ENCODE data around the gene GPC3. TPM values are rescaled to one million over a fixed set of nuclear protein-coding genes. Genes with fewer than 3 reads are reported as not detected.

The GPC3 gene
- polyA plus RNA-seq, 10 donors = 333 to 857 (median 404) TPM

GRCh38 chrX:133935076-133935475, 50.3 kb downstream of the GPC3 start:
- no peak for DNase-seq

GRCh38 chrX:133933316-133933715, 52.1 kb downstream of the GPC3 start:
- DNase-seq = no peak

- no peak for DNase-seq
Observed at GRCh38 chrX:133929836-133930464, 55.4 kb downstream of the GPC3 start.

- no peak for DNase-seq
Observed at GRCh38 chrX:133928365-133928764, 57.0 kb downstream of the GPC3 start.

- no peak for DNase-seq
Observed at GRCh38 chrX:133926809-133927208, 58.6 kb downstream of the GPC3 start.

GRCh38 chrX:133926099-133926498, 59.3 kb downstream of the GPC3 start:
- DNase-seq = no peak

- no peak for DNase-seq
Observed at GRCh38 chrX:133924548-133924947, 60.8 kb downstream of the GPC3 start.

GRCh38 chrX:133923548-133923947, 61.8 kb downstream of the GPC3 start:
- DNase-seq = no peak

GRCh38 chrX:133923113-133923512, 62.3 kb downstream of the GPC3 start:
- DNase-seq = no peak

GRCh38 chrX:133922390-133922771, 63.0 kb downstream of the GPC3 start:
- no peak for DNase-seq

GRCh38 chrX:133921764-133922389, 63.5 kb downstream of the GPC3 start:
- no peak for DNase-seq

GRCh38 chrX:133921086-133921485, 64.3 kb downstream of the GPC3 start:
- no peak for DNase-seq

- no peak for DNase-seq
Observed at GRCh38 chrX:133918361-133918771, 67.0 kb downstream of the GPC3 start.

GRCh38 chrX:133916984-133917722, 68.2 kb downstream of the GPC3 start:
- no peak for DNase-seq

GRCh38 chrX:133913658-133914388, 71.6 kb downstream of the GPC3 start:
- DNase-seq = no peak

- no peak for DNase-seq
Observed at GRCh38 chrX:133913009-133913408, 72.4 kb downstream of the GPC3 start.

GRCh38 chrX:133911825-133912495, 73.4 kb downstream of the GPC3 start:
- DNase-seq = peak in 1 of 3 donors; percentile 32

- no peak for DNase-seq
Observed at GRCh38 chrX:133910539-133910938, 74.9 kb downstream of the GPC3 start.

GRCh38 chrX:133909888-133910287, 75.5 kb downstream of the GPC3 start:
- DNase-seq = no peak

- peak; percentile 34 to 77 (median 57) for DNase-seq
Observed at GRCh38 chrX:133908223-133908955, 77.0 kb downstream of the GPC3 start.

GRCh38 chrX:133907606-133908005, 77.8 kb downstream of the GPC3 start:
- DNase-seq = peak in 2 of 3 donors; percentile 36 to 69
